H1 (cell line): Measurements from ENCODE around the gene ABCC2. TPM values are rescaled to one million over a fixed set of nuclear protein-coding genes. Genes with fewer than 3 reads are reported as not detected.

ENCODE experiments used
- CTCF ChIA-PET: fragments of 300-600 bp; sonication (Branson Sonifier 250); formaldehyde crosslinking; loops from one replicate; lab custom pipeline; 2021; ENCODE audit not compliant: partially characterized antibody; lab: Charles Lee
- POLR2A ChIA-PET: fragments of 300-600 bp; sonication (Branson Sonifier 250); formaldehyde crosslinking; loops from one replicate; lab custom pipeline; 2021; ENCODE audit warnings: inconsistent platforms; ENCODE audit not compliant: partially characterized antibody; lab: Charles Lee
- DNase-seq, 2 experiments: peaks; one replicate each; pipeline versions ENCODE4 v3.0.0 to v3.0.0-alpha.2; 2010 to 2022; ENCODE audit warnings: low spot score in 2 of 2, low read depth in 1 of 2, mixed read lengths in 1 of 2
- FAIRE-seq: peaks from 2 replicates; lab custom pipeline; 2011; peaks lifted over from hg19 to GRCh38; lab: Jason Lieb, UNC
- H2AFZ ChIP-seq: 2 replicates; pipeline ENCODE4 v1.8.1; 2012; ENCODE audit warnings: low read length, inconsistent platforms
- H2AK5ac ChIP-seq: 2 replicates; pipeline ENCODE4 v1.6.1; 2013; ENCODE audit warnings: low read depth, low read length
- H2BK120ac ChIP-seq: replicated peaks from 2 replicates; pipeline ENCODE3; 2013; ENCODE audit warnings: low read depth, low read length, inconsistent platforms
- H2BK12ac ChIP-seq: 2 replicates; pipeline ENCODE4 v1.6.1; 2013; ENCODE audit warnings: low read depth, low read length
- H2BK15ac ChIP-seq: 2 replicates; pipeline ENCODE4 v1.6.1; 2013; ENCODE audit warnings: low read length
- H2BK20ac ChIP-seq: 2 replicates; pipeline ENCODE4 v1.6.1; 2013; ENCODE audit warnings: low read length
- H2BK5ac ChIP-seq: 2 replicates; pipeline ENCODE4 v1.6.1; 2013; ENCODE audit warnings: low read depth, low read length
- H3K14ac ChIP-seq: 2 replicates; pipeline ENCODE4 v1.6.1; 2013; ENCODE audit warnings: inconsistent platforms; ENCODE audit not compliant: insufficient read length
- H3K18ac ChIP-seq: 2 replicates; pipeline ENCODE4 v1.6.1; 2013; ENCODE audit warnings: low read length; ENCODE audit errors: extremely low read depth
- H3K23ac ChIP-seq: 2 replicates; pipeline ENCODE4 v1.6.1; 2013; ENCODE audit warnings: inconsistent platforms; ENCODE audit not compliant: insufficient read length
- H3K23me2 ChIP-seq: 2 replicates; pipeline ENCODE4 v1.6.1; 2013; ENCODE audit warnings: low read depth, low read length
- H3K27ac ChIP-seq: 2 replicates; pipeline ENCODE4 v1.6.1; 2011; ENCODE audit warnings: low read depth, low read length, inconsistent platforms
- H3K27me3 ChIP-seq, 4 experiments: replicated peaks in 1 of 4; 1 replicate in 1 of 4; 2 replicates in 3 of 4; pipeline versions ENCODE4 v1.6.1 to v1.8.1; 2011 to 2013; ENCODE audit warnings: low read length in 3 of 4, mild to moderate bottlenecking in 3 of 4, inconsistent platforms in 2 of 4, mixed read lengths in 2 of 4, moderate library complexity in 1 of 4; ENCODE audit not compliant: control insufficient read depth in 3 of 4, insufficient read depth in 3 of 4; ENCODE audit errors: extremely low read depth in 1 of 4
- H3K36me3 ChIP-seq, 4 experiments: 2 replicates each; pipeline versions ENCODE4 v1.6.1 to v1.8.1; 2011 to 2013; ENCODE audit warnings: mild to moderate bottlenecking in 4 of 4, low read length in 3 of 4, moderate library complexity in 2 of 4, control low read depth in 1 of 4, inconsistent platforms in 1 of 4; ENCODE audit not compliant: insufficient read depth in 4 of 4, control insufficient read depth in 2 of 4
- H3K4ac ChIP-seq: replicated peaks from 2 replicates; pipeline ENCODE3; 2013; ENCODE audit warnings: low read length, low read depth, mixed read lengths, inconsistent platforms; ENCODE audit not compliant: insufficient read length
- H3K4me1 ChIP-seq, 4 experiments: replicated peaks in 1 of 4; 1 replicate in 1 of 4; 2 replicates in 3 of 4; pipeline versions ENCODE4 v1.6.1 to v1.8.1; 2011 to 2013; ENCODE audit warnings: low read length in 3 of 4, inconsistent platforms in 2 of 4, mixed read lengths in 1 of 4; ENCODE audit not compliant: insufficient read depth in 4 of 4, control insufficient read depth in 3 of 4
- H3K4me2 ChIP-seq, 2 experiments: 2 replicates each; pipeline versions ENCODE4 v1.6.1 to v1.8.1; 2011 to 2013; ENCODE audit warnings: low read depth in 2 of 2, low read length in 2 of 2, control low read depth in 1 of 2, inconsistent platforms in 1 of 2, mild to moderate bottlenecking in 1 of 2; ENCODE audit not compliant: insufficient read depth in 1 of 2
- H3K4me3 ChIP-seq, 4 experiments: fragments of 200-600, 300-600 bp in 1 of 4; sonication (generic), shearing (Covaris generic), sonication (Bioruptor Twin) in 1 of 4; 2 replicates each; pipeline versions ENCODE4 v1.5.1 to v1.8.1; 2011 to 2016; ENCODE audit warnings: low read length in 4 of 4, low read depth in 3 of 4, control low read depth in 2 of 4, inconsistent platforms in 2 of 4, mild to moderate bottlenecking in 2 of 4, mixed read lengths in 1 of 4, moderate library complexity in 1 of 4; ENCODE audit not compliant: insufficient read depth in 2 of 4; ENCODE audit errors: extremely low read depth in 1 of 4
- H3K56ac ChIP-seq: replicated peaks from 2 replicates; pipeline ENCODE3; 2013; ENCODE audit warnings: low read depth, mild to moderate bottlenecking, mixed read lengths, low read length, inconsistent platforms; ENCODE audit not compliant: insufficient read length
- H3K79me1 ChIP-seq: 2 replicates; pipeline ENCODE4 v1.6.1; 2013; ENCODE audit warnings: low read depth, low read length, control low read depth
- H3K79me2 ChIP-seq, 2 experiments: 2 replicates each; pipeline versions ENCODE4 v1.6.1 to v1.8.1; 2012 to 2013; ENCODE audit warnings: low read length in 2 of 2, mild to moderate bottlenecking in 2 of 2, inconsistent platforms in 1 of 2; ENCODE audit not compliant: insufficient read depth in 2 of 2, control insufficient read depth in 1 of 2
- H3K9ac ChIP-seq, 4 experiments: replicated peaks in 1 of 4; 1 replicate in 1 of 4; 2 replicates in 3 of 4; pipeline versions ENCODE4 v1.6.1 to v1.8.1; 2011 to 2013; ENCODE audit warnings: low read depth in 3 of 4, low read length in 3 of 4, control low read depth in 2 of 4, mild to moderate bottlenecking in 2 of 4, moderate library complexity in 2 of 4, inconsistent platforms in 1 of 4; ENCODE audit errors: extremely low read depth in 1 of 4
- H3K9me3 ChIP-seq, 2 experiments: 2 replicates each; pipeline versions ENCODE4 v1.6.1 to v1.8.1; 2012 to 2013; ENCODE audit warnings: mild to moderate bottlenecking in 2 of 2, moderate library complexity in 2 of 2, control low read depth in 1 of 2, inconsistent platforms in 1 of 2, low read depth in 1 of 2, low read length in 1 of 2, mixed read lengths in 1 of 2; ENCODE audit not compliant: insufficient read depth in 2 of 2
- H4K20me1 ChIP-seq, 2 experiments: replicated peaks in 1 of 2; 2 replicates each; pipeline versions ENCODE3 to v1.8.1; 2011 to 2013; ENCODE audit warnings: inconsistent platforms in 2 of 2, low read length in 2 of 2, mild to moderate bottlenecking in 1 of 2; ENCODE audit not compliant: insufficient read depth in 2 of 2, control insufficient read depth in 1 of 2
- H4K5ac ChIP-seq: 2 replicates; pipeline ENCODE4 v1.6.1; 2013; ENCODE audit warnings: low read length, low read depth, mixed read lengths, inconsistent platforms; ENCODE audit not compliant: insufficient read length
- H4K8ac ChIP-seq: 2 replicates; pipeline ENCODE4 v1.8.0; 2013; ENCODE audit warnings: mild to moderate bottlenecking, moderate library complexity, low read length, inconsistent platforms; ENCODE audit not compliant: insufficient read depth; ENCODE audit errors: extremely low read depth
- H4K91ac ChIP-seq: replicated peaks from 2 replicates; pipeline ENCODE3; 2013; ENCODE audit warnings: low read length, mixed read lengths, inconsistent platforms; ENCODE audit not compliant: insufficient read length
- ATF3 ChIP-seq: IDR thresholded peaks from 2 replicates; pipeline ENCODE4 v1.6.1; 2011; ENCODE audit warnings: low read depth, mild to moderate bottlenecking, low read length; ENCODE audit not compliant: insufficient read depth
- KDM1A ChIP-seq: fragments of 200-600, 300-600 bp; sonication (generic); IDR thresholded peaks from 2 replicates; pipeline ENCODE4 v1.7.1; 2016; ENCODE audit warnings: mild to moderate bottlenecking, low read length, borderline replicate concordance
- SP1 ChIP-seq: IDR thresholded peaks from 2 replicates; pipeline ENCODE4 v1.6.1; 2011; ENCODE audit warnings: low read depth, low read length
- SUZ12 ChIP-seq: fragments of 200-600 bp; sonication (generic); IDR thresholded peaks from 2 replicates; pipeline ENCODE4 v1.6.1; 2012; ENCODE audit warnings: mild to moderate bottlenecking, inconsistent platforms, low read length, moderate library complexity, mixed read lengths
- WGBS, 2 experiments: shearing (Covaris generic) in 1 of 2; methylation state at CpG; one replicate each; pipeline versions ENCODE4 v1.1.6 to v1.1.7; 2013 to 2015; ENCODE audit warnings: low lambda C conversion rate in 2 of 2, mixed read lengths in 2 of 2, inconsistent platforms in 1 of 2, low coverage in 1 of 2, missing lambda C conversion rate in 1 of 2; ENCODE audit not compliant: insufficient replicate concordance in 2 of 2, insufficient coverage in 1 of 2, insufficient read length in 1 of 2; ENCODE audit errors: extremely low coverage in 1 of 2, missing lambda C conversion rate in 1 of 2; 5-methylcytosine and 5-hydroxymethylcytosine counted together
- polyA plus RNA-seq, 7 experiments: library from polyadenylated mRNA; depleted of rRNA in 3 of 7; stranded (reverse) in 5 of 7; unstranded in 2 of 7; fragments of >200 nt in 5 of 7; fragments of 200-250 nt in 2 of 7; gene quantifications; 1 replicate in 5 of 7; 2 replicates in 1 of 7; 4 replicates in 1 of 7; pipeline versions ENCODE4 v1.2.1 to v1.2.3, GENCODE V29; 2011 to 2013; ENCODE audit warnings: missing spikeins in 2 of 7, mixed read lengths in 2 of 7
- total RNA-seq: library from RNA; stranded (reverse); fragmentation: NEBNext Ultra II Directional; extraction: Animal tissue kit (Norgen Biotek cat#: 25700); gene quantifications from 2 replicates; pipeline ENCODE4 v1.2.1, GENCODE V29; 2021

The ABCC2 gene
- total and polyA plus RNA-seq, 2 of the 8 experiments (the other 6 are each of a cell fraction or from before 2014, with no cell fraction given), result 0.74 to 1.1 TPM

DNA sequence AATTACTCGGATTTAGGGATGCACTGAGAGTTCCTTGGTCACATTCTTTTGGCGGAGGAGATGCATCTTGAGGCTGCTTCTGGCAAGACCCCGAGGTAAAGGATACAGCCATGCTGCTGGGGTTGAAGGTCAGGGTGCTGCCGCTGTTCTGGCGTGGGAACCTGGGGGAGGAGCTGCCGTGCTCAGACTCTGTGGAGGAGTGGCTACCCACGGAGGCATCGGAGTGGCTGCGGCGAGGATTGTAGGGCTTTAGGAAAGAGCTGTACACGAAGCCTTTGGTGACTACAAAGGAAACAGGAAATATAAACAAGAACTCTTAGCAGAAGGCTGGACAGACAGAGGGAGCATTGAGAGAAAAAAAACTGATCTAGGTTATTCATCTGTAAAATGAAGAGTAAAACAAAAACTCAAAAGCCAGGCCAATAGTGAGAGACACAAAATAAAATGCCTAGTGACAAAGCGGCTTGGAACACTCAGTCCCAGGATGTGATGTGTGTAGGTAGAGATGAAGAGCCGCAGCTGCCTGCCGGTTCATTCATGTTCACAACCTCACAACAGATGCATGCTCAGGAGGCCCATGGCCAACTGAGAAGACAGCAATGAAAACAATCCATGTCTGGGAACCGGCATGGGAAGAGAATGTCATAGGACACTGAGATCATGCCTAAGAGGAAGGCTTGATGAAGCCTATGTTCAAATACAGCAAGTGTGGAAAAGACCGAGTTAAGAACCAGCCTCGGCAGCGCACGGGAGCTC, 97.8 kb downstream of the ABCC2 start:
- H3K36me3 ChIP-seq, result peaks cover 69 to 100% (median 94%) of the 10 kb centered on the region in 4 experiments
- H3K27ac ChIP-seq, result no peak overlapping the region
- no peak overlapping the region for H3K4ac ChIP-seq
- H3K79me2 ChIP-seq, result no peaks in the 10 kb centered on the region
- H4K91ac ChIP-seq, result no peak overlapping the region
- peaks cover 5 to 8% of the 10 kb centered on the region in 2 experiments for H4K20me1 ChIP-seq
- no peak overlapping the region for H2BK20ac ChIP-seq
- no peak for FAIRE-seq
- H2BK5ac ChIP-seq, result no peak overlapping the region; the same call in 1 of the 2 replicates
- H3K27me3 ChIP-seq, result no peaks in the 10 kb centered on the region
- H3K4me2 ChIP-seq, result no peak overlapping the region
- no peaks in the 10 kb centered on the region for H3K9me3 ChIP-seq
- no peak overlapping the region for H2BK15ac ChIP-seq
- no peak for DNase-seq
- no peak overlapping the region for H2AK5ac ChIP-seq
- H3K23ac ChIP-seq, result no peak overlapping the region
- no peak overlapping the region for H3K9ac ChIP-seq
- no peaks in the 10 kb centered on the region; the same call in 1 of the 2 replicates for H3K79me1 ChIP-seq
- no peak overlapping the region for H3K14ac ChIP-seq
- TF ChIP-seq KDM1A, result no peak
- TF ChIP-seq SUZ12, result no peak
- no peak for TF ChIP-seq ATF3
- TF ChIP-seq SP1, result no peak
- CTCF ChIA-PET, result interaction anchor here (1.0 to 6.7 kb wide), 5 partner anchors 13 to 53 kb away, joined by 3 to 47 read pairs (median 4); no protein-coding TSS in a partner anchor
- no peak overlapping the region for H3K56ac ChIP-seq
- H4K5ac ChIP-seq, result no peak overlapping the region
- no peaks in the 10 kb centered on the region for H3K4me1 ChIP-seq
- H3K18ac ChIP-seq, result no peak overlapping the region
- no peaks in the 10 kb centered on the region for H3K23me2 ChIP-seq
- POLR2A ChIA-PET, result interaction anchor here (1.2 to 6.0 kb wide), 6 partner anchors 9 to 30 kb away, joined by 3 to 27 read pairs (median 8); no protein-coding TSS in a partner anchor
- WGBS, 2 experiments, result 93% methylated on average over 19 of the region's 19 CpGs; no CpG with 5 or more reads in 1 of the 2 experiments
- H3K4me3 ChIP-seq, result no peak overlapping the region
- no peak overlapping the region for H2BK120ac ChIP-seq
- H2AFZ ChIP-seq, result no peak overlapping the region
- H2BK12ac ChIP-seq, result no peak overlapping the region
- no peak overlapping the region for H4K8ac ChIP-seq
